ENCODE results near the gene ERAS. TPM values are rescaled to one million over a fixed set of nuclear protein-coding genes. Genes with fewer than 3 reads are reported as not detected.

The ERAS gene
- total and polyA plus RNA-seq, 2 experiments from 2014 or later = 1.3 to 2.4 TPM

DNA sequence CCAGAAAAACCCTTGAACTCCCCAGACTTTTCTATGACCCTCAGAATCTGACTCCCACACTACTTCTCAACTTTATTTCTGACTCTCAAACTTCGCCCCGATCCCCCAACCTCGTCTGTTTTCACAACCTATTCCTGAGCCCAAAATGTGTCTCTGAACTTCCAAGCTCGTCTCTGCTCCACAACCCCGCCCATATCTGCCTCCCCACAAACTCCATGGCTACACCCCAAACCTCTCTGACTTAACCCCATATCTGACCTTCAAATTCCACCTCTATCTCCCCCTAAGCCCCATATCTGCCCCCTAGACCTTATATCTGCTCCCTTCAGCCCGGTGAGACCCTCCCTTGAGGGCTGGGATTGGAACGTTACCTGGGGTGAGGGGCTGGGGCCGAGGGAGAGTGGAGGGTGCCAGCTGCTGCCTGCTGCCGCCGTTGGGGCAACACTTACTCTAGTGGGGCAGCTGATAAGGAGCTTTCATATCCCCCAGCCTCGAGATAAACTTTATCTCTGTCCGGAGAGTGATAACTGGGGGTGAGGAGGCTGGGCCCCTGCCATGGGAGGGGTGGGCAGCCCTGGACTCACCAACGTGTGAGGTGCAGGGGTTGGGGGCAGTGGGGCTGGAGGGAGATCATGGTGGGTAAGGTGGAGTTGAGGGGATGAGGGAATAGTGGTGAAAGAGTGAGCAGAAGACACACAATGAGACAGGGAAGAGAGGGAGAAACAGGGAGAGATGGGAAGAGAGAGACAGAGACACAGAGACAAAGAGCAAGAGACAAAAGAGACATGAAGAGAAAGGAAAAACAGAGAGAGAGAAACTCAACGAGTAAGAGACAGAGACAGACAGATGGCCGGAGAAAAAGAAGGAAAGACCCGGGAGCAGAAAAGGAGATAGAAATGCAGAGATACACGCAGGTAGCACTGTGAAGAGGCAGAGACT, 38.5 kb upstream of the ERAS start:
- H3K4me3 ChIP-seq = no peak overlapping the region
- Mint-ChIP-seq H3K4me1 (no peaks in the 10 kb centered on the region; the same call in 2 of the 3 replicates), H3K27ac (no peak overlapping the region; the same call in 1 of the 2 replicates), H3K9me3 (no peaks in the 10 kb centered on the region; the same call in 2 of the 3 replicates), H3K27me3 (ENCODE audit: insufficient read depth, low read depth, poor library complexity) (peaks cover 6% of the 10 kb centered on the region), H3K36me3 (ENCODE audit: low read depth) (no peaks in the 10 kb centered on the region; the same call in 2 of the 3 replicates), H3K4me3 (no peak overlapping the region)
- no peaks in the 10 kb centered on the region for H3K27me3 ChIP-seq (ENCODE audit: insufficient read depth)
- H4K20me1 ChIP-seq (replicated peaks; ENCODE audit: insufficient read depth) = no peaks in the 10 kb centered on the region
- H2AFZ ChIP-seq = no peak overlapping the region
- H3K27ac ChIP-seq (ENCODE audit: low read depth) = no peak overlapping the region
- H3K4me2 ChIP-seq = no peak overlapping the region
- no peaks in the 10 kb centered on the region for H3K4me1 ChIP-seq (ENCODE audit: insufficient read depth)
- no peaks in the 10 kb centered on the region for H3F3A ChIP-seq (replicated peaks; ENCODE audit: low read depth)
- no peaks in the 10 kb centered on the region for H3K79me2 ChIP-seq (replicated peaks; ENCODE audit: insufficient read depth)
- DNase-seq (ENCODE audit: low spot score) (no peak), ATAC-seq (no peak)
- H3K36me3 ChIP-seq (ENCODE audit: insufficient read depth) = no peaks in the 10 kb centered on the region
- TF ChIP-seq EZH2 (IDR thresholded peaks at IDR 0.05; ENCODE audit: low read depth, unreplicated experiment) (no peak), POLR2AphosphoS5 (IDR thresholded peaks at IDR 0.05; ENCODE audit: low read depth) (no peak), ZNF114 (CRISPR knock-in tag; IDR thresholded peaks at IDR 0.05) (no peak), EZH2phosphoT487 (IDR thresholded peaks at IDR 0.05; ENCODE audit: unreplicated experiment) (no peak), ZNF331 (CRISPR knock-in tag; IDR thresholded peaks at IDR 0.05; ENCODE audit: low read depth) (no peak), JUNB (IDR thresholded peaks at IDR 0.05; ENCODE audit: unreplicated experiment) (no peak), CREB1 (CRISPR knock-in tag; IDR thresholded peaks at IDR 0.05; ENCODE audit: low read depth) (no peak), NANOG (IDR thresholded peaks at IDR 0.05; ENCODE audit: borderline replicate concordance) (no peak), STAT1 (IDR thresholded peaks at IDR 0.05; ENCODE audit: unreplicated experiment) (no peak)
- TF ChIP-seq, protein P1, sequence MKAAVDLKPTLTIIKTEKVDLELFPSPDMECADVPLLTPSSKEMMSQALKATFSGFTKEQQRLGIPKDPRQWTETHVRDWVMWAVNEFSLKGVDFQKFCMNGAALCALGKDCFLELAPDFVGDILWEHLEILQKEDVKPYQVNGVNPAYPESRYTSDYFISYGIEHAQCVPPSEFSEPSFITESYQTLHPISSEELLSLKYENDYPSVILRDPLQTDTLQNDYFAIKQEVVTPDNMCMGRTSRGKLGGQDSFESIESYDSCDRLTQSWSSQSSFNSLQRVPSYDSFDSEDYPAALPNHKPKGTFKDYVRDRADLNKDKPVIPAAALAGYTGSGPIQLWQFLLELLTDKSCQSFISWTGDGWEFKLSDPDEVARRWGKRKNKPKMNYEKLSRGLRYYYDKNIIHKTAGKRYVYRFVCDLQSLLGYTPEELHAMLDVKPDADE (IDR thresholded peaks at IDR 0.05) = no peak
- TF ChIP-seq, protein P2, sequence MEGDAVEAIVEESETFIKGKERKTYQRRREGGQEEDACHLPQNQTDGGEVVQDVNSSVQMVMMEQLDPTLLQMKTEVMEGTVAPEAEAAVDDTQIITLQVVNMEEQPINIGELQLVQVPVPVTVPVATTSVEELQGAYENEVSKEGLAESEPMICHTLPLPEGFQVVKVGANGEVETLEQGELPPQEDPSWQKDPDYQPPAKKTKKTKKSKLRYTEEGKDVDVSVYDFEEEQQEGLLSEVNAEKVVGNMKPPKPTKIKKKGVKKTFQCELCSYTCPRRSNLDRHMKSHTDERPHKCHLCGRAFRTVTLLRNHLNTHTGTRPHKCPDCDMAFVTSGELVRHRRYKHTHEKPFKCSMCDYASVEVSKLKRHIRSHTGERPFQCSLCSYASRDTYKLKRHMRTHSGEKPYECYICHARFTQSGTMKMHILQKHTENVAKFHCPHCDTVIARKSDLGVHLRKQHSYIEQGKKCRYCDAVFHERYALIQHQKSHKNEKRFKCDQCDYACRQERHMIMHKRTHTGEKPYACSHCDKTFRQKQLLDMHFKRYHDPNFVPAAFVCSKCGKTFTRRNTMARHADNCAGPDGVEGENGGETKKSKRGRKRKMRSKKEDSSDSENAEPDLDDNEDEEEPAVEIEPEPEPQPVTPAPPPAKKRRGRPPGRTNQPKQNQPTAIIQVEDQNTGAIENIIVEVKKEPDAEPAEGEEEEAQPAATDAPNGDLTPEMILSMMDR (conservative IDR thresholded peaks at IDR 0.05; ENCODE audit: low read depth in 2 of 2) = no peak
- TF ChIP-seq, protein P3, sequence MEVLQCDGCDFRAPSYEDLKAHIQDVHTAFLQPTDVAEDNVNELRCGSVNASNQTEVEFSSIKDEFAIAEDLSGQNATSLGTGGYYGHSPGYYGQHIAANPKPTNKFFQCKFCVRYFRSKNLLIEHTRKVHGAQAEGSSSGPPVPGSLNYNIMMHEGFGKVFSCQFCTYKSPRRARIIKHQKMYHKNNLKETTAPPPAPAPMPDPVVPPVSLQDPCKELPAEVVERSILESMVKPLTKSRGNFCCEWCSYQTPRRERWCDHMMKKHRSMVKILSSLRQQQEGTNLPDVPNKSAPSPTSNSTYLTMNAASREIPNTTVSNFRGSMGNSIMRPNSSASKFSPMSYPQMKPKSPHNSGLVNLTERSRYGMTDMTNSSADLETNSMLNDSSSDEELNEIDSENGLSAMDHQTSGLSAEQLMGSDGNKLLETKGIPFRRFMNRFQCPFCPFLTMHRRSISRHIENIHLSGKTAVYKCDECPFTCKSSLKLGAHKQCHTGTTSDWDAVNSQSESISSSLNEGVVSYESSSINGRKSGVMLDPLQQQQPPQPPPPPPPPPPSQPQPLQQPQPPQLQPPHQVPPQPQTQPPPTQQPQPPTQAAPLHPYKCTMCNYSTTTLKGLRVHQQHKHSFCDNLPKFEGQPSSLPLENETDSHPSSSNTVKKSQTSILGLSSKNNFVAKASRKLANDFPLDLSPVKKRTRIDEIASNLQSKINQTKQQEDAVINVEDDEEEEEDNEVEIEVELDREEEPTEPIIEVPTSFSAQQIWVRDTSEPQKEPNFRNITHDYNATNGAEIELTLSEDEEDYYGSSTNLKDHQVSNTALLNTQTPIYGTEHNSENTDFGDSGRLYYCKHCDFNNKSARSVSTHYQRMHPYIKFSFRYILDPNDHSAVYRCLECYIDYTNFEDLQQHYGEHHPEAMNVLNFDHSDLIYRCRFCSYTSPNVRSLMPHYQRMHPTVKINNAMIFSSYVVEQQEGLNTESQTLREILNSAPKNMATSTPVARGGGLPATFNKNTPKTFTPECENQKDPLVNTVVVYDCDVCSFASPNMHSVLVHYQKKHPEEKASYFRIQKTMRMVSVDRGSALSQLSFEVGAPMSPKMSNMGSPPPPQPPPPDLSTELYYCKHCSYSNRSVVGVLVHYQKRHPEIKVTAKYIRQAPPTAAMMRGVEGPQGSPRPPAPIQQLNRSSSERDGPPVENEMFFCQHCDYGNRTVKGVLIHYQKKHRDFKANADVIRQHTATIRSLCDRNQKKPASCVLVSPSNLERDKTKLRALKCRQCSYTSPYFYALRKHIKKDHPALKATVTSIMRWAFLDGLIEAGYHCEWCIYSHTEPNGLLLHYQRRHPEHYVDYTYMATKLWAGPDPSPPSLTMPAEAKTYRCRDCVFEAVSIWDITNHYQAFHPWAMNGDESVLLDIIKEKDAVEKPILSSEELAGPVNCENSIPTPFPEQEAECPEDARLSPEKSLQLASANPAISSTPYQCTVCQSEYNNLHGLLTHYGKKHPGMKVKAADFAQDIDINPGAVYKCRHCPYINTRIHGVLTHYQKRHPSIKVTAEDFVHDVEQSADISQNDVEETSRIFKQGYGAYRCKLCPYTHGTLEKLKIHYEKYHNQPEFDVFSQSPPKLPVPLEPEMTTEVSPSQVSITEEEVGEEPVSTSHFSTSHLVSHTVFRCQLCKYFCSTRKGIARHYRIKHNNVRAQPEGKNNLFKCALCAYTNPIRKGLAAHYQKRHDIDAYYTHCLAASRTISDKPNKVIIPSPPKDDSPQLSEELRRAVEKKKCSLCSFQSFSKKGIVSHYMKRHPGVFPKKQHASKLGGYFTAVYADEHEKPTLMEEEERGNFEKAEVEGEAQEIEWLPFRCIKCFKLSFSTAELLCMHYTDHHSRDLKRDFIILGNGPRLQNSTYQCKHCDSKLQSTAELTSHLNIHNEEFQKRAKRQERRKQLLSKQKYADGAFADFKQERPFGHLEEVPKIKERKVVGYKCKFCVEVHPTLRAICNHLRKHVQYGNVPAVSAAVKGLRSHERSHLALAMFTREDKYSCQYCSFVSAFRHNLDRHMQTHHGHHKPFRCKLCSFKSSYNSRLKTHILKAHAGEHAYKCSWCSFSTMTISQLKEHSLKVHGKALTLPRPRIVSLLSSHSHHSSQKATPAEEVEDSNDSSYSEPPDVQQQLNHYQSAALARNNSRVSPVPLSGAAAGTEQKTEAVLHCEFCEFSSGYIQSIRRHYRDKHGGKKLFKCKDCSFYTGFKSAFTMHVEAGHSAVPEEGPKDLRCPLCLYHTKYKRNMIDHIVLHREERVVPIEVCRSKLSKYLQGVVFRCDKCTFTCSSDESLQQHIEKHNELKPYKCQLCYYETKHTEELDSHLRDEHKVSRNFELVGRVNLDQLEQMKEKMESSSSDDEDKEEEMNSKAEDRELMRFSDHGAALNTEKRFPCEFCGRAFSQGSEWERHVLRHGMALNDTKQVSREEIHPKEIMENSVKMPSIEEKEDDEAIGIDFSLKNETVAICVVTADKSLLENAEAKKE (CRISPR knock-in tag; IDR thresholded peaks at IDR 0.05) = no peak
- TF ChIP-seq, protein P4, sequence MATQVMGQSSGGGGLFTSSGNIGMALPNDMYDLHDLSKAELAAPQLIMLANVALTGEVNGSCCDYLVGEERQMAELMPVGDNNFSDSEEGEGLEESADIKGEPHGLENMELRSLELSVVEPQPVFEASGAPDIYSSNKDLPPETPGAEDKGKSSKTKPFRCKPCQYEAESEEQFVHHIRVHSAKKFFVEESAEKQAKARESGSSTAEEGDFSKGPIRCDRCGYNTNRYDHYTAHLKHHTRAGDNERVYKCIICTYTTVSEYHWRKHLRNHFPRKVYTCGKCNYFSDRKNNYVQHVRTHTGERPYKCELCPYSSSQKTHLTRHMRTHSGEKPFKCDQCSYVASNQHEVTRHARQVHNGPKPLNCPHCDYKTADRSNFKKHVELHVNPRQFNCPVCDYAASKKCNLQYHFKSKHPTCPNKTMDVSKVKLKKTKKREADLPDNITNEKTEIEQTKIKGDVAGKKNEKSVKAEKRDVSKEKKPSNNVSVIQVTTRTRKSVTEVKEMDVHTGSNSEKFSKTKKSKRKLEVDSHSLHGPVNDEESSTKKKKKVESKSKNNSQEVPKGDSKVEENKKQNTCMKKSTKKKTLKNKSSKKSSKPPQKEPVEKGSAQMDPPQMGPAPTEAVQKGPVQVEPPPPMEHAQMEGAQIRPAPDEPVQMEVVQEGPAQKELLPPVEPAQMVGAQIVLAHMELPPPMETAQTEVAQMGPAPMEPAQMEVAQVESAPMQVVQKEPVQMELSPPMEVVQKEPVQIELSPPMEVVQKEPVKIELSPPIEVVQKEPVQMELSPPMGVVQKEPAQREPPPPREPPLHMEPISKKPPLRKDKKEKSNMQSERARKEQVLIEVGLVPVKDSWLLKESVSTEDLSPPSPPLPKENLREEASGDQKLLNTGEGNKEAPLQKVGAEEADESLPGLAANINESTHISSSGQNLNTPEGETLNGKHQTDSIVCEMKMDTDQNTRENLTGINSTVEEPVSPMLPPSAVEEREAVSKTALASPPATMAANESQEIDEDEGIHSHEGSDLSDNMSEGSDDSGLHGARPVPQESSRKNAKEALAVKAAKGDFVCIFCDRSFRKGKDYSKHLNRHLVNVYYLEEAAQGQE (IDR thresholded peaks at IDR 0.05; ENCODE audit: unreplicated experiment) = no peak
- no peaks in the 10 kb centered on the region for H3K9me2 ChIP-seq (ENCODE audit: insufficient read depth)
